ENCODE results near the gene GPANK1. TPM values are rescaled to one million over a fixed set of nuclear protein-coding genes. Genes with fewer than 3 reads are reported as not detected.
A peak's percentile ranks its signal among the peaks of the same experiment; 100 is the strongest.

The GPANK1 gene
- total RNA-seq, 2 donors from 2014 or later: 16.1 to 21.3 TPM

GRCh38 chr6:31621320-31621939, 43.4 kb downstream of the GPANK1 start:
- 5 to 6% methylated on average over 11 to 15 of the region's 15 CpGs for WGBS, 2 experiments (ENCODE audit: insufficient coverage in 1 of 2, insufficient read length in 1 of 2)
- no peak for DNase-seq
- H3K9ac ChIP-seq (ENCODE audit: extremely low read depth, low read length, poor library complexity, severe bottlenecking): peak overlapping the region; percentile 99
- H3K36me3 Mint-ChIP-seq (ENCODE audit: low read depth): peaks cover 49% of the 10 kb centered on the region
- H3K27ac ChIP-seq (ENCODE audit: low read depth, low read length): peak overlapping the region; percentile 100
- H3K4me3 Mint-ChIP-seq: peak overlapping the region; percentile 89
- H3K36me3 ChIP-seq (ENCODE audit: control insufficient read depth, insufficient read depth, low read length): peaks cover 45% of the 10 kb centered on the region
- no peaks in the 10 kb centered on the region for H3K9me3 Mint-ChIP-seq
- H3K9me3 ChIP-seq (ENCODE audit: control insufficient read depth, low read length): no peaks in the 10 kb centered on the region
- peak overlapping the region; percentile 99 for H3K4me3 ChIP-seq (ENCODE audit: low read length)
- no peak for TF ChIP-seq CTCF (conservative IDR thresholded peaks at IDR 0.05)
- H3K4me1 Mint-ChIP-seq: peaks cover 13% of the 10 kb centered on the region
- H3K27me3 ChIP-seq (ENCODE audit: control insufficient read depth, insufficient read depth, low read length, poor library complexity, severe bottlenecking): no peaks in the 10 kb centered on the region
- no peaks in the 10 kb centered on the region for H3K4me1 ChIP-seq (ENCODE audit: control insufficient read depth, insufficient read depth, low read length)
- no peaks in the 10 kb centered on the region for H3K27me3 Mint-ChIP-seq (ENCODE audit: insufficient read depth)
- peak overlapping the region; percentile 93 for H3K27ac Mint-ChIP-seq

GRCh38 chr6:31620586-31621319, 44.0 kb downstream of the GPANK1 start, which contains the start of gene PRRC2A:
PRRC2A (plus strand) TSS chr6:31620715; CDS start chr6:31622790, 2,075 bp downstream.
- Mint-ChIP-seq H3K4me3 (peak within 1 kb of the TSS; percentile 89), H3K9me3 (no peaks in the 10 kb centered on the region), H3K27me3 (ENCODE audit: insufficient read depth) (no peaks in the 10 kb centered on the region), H3K27ac (peak within 1 kb of the TSS; percentile 99), H3K4me1 (peaks cover 15% of the 10 kb centered on the region), H3K36me3 (ENCODE audit: low read depth) (peaks cover 43% of the 10 kb centered on the region)
- peaks cover 38% of the 10 kb centered on the region for H3K36me3 ChIP-seq (ENCODE audit: control insufficient read depth, insufficient read depth, low read length)
- H3K4me1 ChIP-seq (ENCODE audit: control insufficient read depth, insufficient read depth, low read length): no peaks in the 10 kb centered on the region
- H3K4me3 ChIP-seq (ENCODE audit: low read length): peak within 1 kb of the TSS; percentile 99
- TF ChIP-seq CTCF (conservative IDR thresholded peaks at IDR 0.05): no peak
- DNase-seq: no peak
- WGBS, 2 experiments (ENCODE audit: insufficient coverage in 1 of 2, insufficient read length in 1 of 2): 0 to 1% methylated on average over 12 to 65 of the region's 67 CpGs
- H3K9ac ChIP-seq (ENCODE audit: extremely low read depth, low read length, poor library complexity, severe bottlenecking): peak within 1 kb of the TSS; percentile 99
- H3K27me3 ChIP-seq (ENCODE audit: control insufficient read depth, insufficient read depth, low read length, poor library complexity, severe bottlenecking): no peaks in the 10 kb centered on the region
- H3K9me3 ChIP-seq (ENCODE audit: control insufficient read depth, low read length): no peaks in the 10 kb centered on the region
- H3K27ac ChIP-seq (ENCODE audit: low read depth, low read length): peak within 1 kb of the TSS; percentile 100

- Histone ChIP-seq H3K4me1 (ENCODE audit: control insufficient read depth, insufficient read depth, low read length) (no peaks in the 10 kb centered on the region), H3K27ac (ENCODE audit: low read depth, low read length) (peak overlapping the region; percentile 100), H3K27me3 (ENCODE audit: control insufficient read depth, insufficient read depth, low read length, poor library complexity, severe bottlenecking) (no peaks in the 10 kb centered on the region), H3K9me3 (ENCODE audit: control insufficient read depth, low read length) (no peaks in the 10 kb centered on the region), H3K36me3 (ENCODE audit: control insufficient read depth, insufficient read depth, low read length) (peaks cover 31% of the 10 kb centered on the region), H3K4me3 (ENCODE audit: low read length) (peak overlapping the region; percentile 78), H3K9ac (ENCODE audit: extremely low read depth, low read length, poor library complexity, severe bottlenecking) (peak overlapping the region; percentile 82)
- Mint-ChIP-seq H3K4me1 (peaks cover 22% of the 10 kb centered on the region), H3K27me3 (ENCODE audit: insufficient read depth) (no peaks in the 10 kb centered on the region), H3K36me3 (ENCODE audit: low read depth) (peaks cover 35% of the 10 kb centered on the region), H3K4me3 (peak overlapping the region; percentile 89), H3K9me3 (no peaks in the 10 kb centered on the region), H3K27ac (peak overlapping the region; percentile 99)
- no peak for TF ChIP-seq CTCF (conservative IDR thresholded peaks at IDR 0.05)
- peak; percentile 99 for DNase-seq
- 1% methylated on average over 20 to 50 of the region's 50 CpGs for WGBS, 2 experiments (ENCODE audit: insufficient coverage in 1 of 2, insufficient read length in 1 of 2)
These were observed 44.8 kb downstream of the GPANK1 start for GRCh38 chr6:31619805-31620585.

Measured in endodermal cell (in vitro differentiated cells).